CD1c-positive myeloid dendritic cell (primary cell): Measurements from ENCODE around the gene DHRS1.

Experiments
- DNase-seq: peaks from one replicate; pipeline ENCODE4 v3.0.0-alpha.2; 2016; ENCODE audit errors: extremely low spot score

The DHRS1 gene

DNA sequence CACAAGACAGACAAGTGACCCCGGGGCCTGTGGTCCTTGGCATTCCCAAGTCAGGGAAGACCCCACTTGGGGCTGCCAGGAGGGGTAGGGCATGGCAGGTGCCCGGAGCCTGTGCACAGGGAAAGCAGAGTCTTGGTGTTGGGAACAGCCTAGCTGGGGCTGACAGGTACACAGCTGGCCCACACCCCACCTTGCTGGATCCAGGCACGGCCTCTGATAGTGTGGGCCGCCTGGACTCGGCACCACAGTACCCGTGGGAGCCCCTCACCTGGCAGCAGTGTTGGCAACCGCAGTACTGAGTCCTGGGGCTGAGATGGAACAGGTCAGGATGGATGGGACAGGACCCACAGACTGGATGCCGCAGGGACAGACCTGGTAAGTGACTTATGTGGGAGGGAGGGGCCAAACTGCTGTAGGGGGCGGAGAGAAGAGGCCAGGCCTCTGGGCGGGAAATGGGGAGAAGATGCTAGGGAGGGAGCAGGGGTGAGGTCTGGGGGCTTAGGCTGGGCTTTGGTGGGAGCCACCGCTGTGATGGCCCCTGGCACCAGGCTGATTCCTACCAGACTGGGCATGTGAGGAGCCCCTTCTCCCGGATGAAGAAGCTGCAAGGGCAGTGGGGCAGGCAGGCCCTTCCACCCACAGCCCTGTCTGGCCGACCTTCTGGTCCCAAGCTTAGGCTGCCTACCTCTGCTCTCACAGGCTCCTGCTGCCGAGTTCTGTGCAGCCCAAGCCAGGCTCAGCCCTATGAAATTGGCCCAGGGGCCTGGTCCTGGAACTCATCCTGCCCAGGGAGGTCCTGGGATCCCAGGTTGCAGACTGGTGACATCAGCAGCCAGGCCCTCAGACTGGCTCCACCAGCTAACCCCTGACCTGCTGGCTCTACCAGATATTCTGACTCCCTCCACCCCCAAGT lies 36.5 kb downstream of the DHRS1 start, which contains the start of gene TGM1:
TGM1 (minus strand) TSS at position 357 of the 913 bp plus-strand sequence. CDS start 825 bp downstream, outside the sequence.
- no peak for DNase-seq

DNA sequence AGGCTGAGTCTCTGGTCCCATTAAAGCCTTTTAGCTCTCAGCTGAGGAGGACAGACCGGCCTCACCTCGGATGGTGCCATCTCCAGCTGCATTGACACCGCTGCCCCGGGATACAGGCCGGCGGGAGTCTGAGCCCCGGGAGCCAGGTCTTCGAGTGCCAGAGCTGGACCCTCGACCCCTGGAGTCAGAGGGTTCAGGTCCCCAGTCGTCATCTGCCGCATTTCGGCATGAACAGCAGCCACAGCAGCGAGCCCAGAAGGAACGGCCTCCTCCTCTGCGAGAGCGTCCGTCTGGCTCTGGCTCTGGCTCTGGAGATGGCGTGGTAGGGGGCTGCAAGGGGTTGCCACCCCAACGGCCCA lies 37.6 kb downstream of the DHRS1 start:
- DNase-seq: no peak

DNA sequence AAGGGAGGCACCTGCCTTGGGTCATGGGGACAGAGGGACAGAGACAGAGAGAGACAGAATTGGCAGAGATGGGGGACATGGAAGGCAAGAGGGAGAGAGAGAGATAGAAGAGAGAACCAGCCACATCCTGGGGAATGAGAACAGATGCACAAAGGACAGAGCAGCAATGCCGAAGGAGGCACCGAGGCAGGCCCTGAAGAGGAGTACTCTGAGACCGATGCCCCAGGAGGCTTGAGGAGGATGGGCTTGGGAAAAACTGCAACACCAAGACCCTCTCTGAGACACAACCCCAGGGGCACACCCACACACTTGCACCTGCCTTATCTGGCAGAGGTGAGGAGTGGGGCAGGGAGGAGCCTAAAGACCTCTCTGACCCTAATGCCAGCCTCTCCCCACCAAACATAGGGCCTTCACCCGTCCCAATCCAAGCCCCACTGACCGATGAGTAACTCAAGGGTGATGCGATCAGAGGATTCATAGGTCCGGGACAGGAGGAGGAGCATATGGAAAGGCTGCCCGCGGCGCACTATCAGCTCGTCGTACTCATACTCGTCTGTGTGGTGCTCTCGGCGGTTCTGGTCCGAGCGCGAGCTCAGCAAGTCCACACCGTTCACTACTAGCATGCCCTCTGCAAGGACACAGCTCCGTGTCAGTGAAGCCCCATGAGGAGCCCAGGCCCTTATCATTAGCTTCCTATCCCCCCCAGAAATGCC lies 38.2 kb downstream of the DHRS1 start:
- no peak for DNase-seq

DNA sequence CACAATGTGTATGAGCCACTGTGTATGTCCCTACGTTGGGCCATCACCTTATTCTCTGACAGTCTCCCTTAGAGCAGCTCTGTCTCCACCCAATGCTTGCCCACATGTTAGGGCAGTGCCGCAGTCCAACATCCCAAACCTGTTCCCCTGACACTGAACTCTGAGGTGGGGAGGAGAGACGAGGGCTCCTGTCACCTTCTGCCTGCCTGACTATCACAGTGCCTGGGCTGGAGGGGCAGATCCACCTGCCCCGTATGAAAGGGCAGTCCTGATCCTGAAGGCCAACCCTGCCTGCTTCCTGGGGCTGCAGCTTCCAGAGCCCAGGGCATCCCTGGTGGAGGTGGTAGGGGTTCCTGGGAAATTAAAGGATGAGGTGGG lies 38.8 kb downstream of the DHRS1 start:
- DNase-seq: no peak

DNA sequence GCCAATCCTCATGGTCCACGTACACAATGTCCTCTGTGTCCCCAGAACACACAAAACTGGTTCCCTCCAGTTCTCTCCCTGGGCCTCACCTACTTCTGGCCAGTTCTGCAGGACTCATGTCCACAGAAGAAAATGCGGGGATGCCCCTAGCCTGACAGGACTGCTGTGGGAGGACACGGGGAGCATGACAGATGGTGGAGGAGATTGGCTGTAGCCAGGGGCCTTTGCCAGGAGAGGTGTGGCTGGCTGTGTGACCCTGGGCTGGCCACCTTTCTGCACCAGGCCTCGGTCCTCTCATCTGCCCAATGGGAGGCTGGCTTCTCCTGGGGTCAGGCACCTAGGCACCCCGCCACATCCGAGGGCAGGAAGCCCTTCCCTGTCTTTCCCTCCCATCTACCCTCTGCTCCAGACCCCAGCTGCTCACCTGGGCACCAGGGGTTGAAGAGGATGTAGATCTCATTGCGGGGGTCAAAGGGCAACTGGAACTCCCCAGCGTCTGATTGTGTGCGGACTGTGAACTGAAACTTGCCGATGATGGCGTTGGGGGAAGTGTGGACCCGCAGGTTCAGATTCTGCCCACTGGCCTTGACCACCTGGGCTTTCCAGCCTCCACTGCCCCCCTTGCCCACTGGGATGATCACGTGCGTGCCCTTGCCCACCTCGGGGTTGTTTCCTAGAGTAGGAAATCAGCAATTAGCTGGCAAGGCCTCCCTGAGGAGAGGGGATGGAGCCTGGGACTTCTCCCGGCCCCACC lies 39.4 kb downstream of the DHRS1 start:
- no peak for DNase-seq

DNA sequence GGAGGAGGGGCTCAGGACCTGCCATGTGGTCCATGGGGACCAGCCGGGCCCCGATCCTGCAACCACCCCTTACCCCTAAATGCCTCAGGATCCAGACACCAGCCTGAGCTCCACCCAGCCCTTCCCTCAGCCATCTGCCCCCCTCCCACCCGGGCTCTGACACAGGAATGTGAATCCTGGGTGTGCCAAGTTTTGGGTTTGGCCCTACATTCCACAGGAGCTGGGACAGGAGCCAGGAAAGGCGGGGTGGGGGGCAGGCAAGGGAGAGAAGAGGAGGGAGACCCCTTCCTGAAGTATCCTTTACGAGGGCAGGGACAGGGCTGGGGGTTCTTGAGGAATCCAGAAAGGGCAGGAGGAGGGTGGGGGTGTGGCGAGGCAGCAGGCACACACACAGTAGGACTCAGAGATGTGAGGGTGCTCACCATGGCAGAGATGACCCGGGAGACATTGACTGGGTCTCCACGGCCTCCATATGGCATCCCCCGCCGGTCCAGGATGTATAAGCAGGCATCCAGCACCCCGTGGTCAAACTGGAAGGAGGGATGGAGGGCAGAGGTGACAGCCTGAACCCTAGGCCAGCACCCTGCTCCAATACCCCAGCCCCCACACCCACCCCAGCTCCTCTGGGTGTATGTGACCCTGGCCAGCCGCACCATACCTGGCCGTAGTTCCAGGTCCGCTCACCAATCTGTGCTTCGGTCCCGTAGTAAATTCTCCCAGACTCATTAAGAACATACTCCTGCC lies 40.1 kb downstream of the DHRS1 start:
- no peak for DNase-seq

DNA sequence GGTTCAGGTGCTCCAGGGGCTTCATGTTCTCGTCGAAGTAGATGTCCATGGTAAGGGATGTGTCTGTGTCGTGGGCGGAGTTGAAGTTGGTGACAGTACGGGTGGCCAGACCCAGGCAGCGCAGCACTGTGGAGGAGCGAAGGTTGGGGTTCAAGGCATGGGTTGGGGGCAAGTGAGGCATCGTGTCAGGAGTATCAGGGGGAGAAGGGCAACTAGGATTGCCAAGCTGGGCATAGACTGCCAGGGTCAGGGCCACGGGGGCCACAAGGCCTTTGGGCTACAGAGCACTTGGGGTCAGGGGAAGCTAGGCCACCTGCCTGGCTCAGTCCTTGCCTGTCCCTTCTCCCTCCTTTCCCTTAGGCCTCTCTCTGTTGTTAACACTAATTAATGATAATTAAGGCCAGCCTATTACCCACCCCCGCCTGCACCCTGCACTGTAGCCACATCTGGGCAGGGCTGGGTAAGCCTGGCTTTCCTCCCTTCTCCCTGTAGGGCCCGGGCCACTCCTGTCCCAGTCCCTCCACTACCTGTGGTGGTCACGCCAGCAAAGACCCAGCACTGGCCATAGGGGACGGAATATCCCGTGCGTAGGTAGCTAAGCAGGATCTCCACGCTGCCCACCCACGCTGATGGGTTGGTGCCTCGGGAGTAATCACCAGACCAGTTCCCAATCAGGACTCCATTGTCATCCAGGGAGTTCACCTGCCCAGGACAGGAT lies 40.9 kb downstream of the DHRS1 start:
- DNase-seq: no peak

DNA sequence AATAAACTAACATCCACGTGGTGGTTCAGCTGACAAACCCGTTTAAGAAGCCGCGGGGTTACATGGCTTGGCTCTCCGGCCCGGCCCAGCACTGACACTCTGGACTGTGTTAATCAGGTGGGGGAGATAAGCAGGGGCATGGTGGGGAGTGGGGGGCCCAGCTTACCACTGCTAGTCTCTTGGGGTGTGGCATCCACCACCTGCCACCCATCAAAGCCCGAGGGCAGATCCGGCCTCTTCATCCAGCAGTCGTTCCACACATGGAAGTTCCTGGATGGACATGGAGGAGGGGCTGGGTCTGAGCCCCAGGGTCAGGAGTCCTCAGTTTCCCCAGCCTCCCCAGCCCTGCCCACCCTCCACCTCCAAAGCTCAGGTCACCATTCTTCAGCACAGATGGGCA lies 41.5 kb downstream of the DHRS1 start:
- no peak for DNase-seq

DNA sequence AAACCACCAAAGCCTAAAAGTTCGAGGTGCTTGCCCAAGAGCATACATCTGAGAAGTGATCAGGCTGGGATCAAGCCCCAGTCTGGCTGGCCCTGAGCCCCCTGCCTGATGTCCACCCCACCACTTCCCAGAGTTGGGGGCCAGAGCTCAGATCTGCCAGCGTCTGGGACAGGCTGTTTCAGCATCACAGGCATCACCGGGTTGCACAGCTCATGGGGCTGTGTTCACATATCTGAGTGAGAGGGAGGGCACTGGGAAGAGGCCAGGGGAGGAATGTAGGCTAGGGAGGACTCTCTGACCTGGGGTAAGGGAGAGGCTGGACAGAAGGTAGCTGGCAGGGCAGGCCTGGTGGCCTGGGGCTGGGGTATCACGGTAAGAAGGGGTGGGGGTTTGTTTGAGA lies 42.6 kb downstream of the DHRS1 start:
- no peak for DNase-seq

DNA sequence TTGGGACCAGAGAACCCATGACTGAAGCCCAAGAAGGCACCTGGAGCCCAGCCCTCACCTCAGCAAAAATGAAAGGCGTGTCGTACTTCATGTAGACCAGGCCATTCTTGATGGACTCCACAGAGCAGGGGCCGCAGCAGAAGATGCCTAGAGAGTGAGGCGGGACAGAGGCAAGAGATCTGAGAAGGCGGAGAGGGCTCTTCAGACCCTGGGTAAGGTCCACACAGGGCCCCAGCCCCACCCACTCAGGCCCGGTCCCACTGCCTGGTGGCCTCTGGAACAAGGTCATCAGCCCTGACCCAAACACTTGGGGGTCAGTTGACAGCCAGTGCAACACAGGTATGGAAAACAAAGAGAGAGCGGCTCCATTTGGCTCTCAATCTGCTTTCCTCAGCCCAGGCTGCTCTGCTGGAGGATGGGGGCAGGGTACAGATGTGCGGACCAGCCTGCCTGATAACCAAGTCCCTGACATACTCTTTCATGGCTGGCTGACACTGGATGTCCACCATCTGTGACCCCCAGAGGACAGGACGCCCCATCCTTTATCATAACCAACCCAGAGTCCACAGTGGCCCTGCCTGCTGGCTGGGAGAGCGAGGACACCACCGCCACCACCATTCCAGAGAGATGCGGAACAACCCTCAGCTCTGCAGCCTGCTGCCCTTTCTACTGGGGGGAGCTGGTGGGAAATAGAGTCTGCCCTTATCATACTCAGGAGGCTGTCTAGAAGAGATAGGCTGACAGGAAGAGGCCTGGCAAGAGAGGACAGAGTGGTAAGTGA lies 43.5 kb downstream of the DHRS1 start:
- no peak for DNase-seq

DNA sequence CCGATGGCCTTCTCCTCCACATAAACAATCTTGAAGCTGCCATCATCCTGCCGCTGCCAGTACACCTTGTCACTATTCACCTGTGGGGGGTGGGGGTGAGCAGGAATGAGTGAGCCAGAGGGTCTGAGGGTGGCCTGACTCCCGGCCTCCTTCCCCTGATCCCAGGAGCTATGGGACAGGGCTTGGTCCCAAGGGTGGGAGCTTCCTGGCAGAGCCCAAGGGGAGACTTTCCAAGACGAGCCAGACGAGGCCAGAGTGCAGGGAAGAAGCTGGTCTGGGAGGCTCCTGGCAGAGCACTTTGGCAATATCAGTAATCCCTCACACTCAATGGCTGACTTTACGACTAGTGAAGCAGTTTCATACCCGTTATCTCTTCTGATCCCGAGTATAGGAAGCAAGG lies 44.1 kb downstream of the DHRS1 start:
- no peak for DNase-seq

DNA sequence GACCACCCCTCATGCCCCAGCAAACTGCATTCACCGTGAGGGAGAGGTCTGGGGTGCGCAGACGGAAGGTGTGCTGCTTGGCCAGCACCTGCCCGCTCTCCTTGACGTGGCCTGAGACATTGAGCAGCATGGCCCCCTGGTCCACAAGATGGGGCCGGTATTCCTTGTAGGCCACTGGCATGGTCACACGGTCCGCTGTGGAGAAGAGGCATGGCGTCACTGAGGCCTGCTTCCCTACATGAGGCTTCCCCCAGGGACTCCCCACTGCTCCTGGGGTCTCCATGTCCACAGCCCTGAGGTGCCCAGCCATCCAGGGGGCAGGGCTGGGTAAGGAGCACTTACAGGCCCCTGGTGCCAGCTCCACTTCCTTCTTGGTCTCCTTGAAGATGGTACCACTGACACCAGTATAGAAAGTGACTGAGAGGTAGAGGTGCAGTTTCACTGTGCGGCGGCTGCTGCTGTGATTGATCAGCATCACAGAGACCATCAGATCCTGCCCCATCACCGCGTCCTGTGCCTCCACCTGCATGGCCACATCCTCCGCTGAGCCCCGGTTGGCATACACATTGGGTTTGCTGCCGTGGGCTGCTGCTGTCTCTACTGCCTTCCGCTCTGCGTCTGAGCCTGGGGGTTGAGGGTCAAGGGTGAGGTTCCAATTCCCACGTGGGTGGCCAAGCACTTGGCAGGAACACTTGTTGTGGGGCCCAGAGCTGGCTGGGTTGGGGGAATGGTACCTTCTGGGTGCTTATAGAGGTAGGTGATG lies 44.8 kb downstream of the DHRS1 start:
- no peak for DNase-seq

DNA sequence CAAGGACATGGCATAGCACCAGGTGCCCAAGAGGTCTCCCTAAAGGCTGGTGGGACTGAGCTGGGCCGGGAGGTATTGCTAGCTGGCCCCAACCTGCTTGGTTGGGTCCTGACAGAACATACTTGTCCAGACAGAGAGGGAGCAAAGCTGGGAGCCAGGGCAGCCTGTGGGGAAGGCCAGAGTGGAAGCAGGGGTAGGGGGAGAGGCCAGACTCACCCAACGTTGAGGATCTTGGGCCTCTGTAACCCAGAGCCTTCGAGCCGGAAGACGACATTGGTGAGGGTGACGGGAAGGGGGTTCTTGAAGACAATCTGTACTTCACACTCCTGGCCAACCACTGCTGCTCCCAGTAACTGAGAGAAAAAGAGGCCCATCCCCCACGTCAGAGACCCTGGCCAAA lies 45.6 kb downstream of the DHRS1 start:
- no peak for DNase-seq

DNA sequence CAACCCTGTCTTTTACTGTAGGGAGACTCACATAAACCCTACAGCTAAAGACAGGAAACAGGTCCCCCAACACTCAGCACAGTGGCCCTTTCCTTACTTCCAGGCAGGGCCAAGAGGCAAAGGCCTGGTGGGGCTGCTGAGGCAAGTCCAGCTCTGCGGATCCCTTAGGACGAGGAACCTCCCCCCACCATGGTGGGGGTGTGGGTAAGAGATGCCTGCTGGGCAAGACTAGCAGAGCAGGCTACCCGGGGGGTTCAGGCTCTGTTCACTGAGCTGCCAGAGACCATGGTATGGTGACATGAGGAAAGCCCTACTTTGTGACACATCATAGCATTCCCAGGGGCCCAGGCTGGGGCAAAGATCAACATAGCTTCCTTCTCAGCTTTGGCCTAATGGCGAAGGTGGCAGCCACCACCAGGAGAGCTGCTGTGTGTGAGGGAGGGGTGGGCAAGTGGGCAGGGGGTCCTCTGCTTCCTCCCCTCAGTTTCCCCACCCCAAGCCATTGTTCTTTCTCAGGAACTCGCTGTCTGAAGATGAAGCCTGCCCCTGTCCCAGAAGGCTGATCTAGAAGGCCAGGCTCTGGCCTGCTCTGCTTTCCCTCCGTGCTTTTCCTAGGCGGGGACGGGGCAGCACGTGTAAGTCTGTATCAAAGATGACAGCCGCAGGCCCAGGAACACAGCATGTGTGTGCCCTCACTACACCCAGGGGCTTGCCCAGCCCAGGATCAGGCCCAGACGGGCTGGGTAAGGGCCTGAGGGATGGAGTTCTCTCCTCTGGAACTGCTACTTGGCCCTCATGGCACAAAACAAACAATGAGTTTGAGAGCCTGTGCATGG lies 47.1 kb downstream of the DHRS1 start:
- DNase-seq: no peak

DNA sequence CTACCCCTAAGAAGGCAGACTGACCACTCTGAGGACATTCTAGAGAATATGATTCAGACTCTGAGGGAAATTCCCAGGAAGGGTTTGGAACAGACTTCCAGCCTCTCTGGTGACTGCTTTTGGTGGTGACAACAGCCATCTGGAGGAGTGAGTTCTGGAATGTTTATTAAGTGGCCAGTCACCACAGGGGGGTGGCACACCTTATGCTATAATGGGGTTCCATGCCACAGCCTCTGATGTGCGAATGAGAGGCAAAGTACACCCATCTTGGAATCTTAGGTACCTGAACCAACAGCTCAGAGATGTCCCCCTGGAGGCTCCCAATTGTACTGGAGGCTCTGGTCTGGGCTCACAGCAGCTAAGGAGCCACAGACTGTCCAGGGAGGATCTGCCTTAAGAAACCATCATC lies 47.7 kb downstream of the DHRS1 start:
- no peak for DNase-seq

DNA sequence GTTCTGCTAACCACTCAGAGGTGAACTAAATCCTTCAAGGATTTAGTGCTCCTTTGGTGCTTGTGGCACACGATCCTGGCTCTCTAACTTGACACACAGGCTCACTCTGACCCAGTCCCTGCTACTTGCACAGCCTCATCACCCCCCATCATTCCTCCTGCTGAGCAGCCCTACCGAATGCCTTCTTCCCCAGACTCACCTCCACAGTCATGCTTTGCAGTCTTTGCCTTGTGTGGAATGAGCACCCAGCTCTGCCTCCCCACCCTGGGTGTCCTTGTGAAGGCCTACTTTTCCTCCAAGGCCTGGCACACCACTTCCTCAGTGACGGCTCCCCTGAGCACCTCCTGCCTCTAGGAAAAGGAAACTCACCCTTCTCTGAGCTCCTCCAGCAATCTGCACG lies 49.2 kb downstream of the DHRS1 start:
- DNase-seq: no peak

DNA sequence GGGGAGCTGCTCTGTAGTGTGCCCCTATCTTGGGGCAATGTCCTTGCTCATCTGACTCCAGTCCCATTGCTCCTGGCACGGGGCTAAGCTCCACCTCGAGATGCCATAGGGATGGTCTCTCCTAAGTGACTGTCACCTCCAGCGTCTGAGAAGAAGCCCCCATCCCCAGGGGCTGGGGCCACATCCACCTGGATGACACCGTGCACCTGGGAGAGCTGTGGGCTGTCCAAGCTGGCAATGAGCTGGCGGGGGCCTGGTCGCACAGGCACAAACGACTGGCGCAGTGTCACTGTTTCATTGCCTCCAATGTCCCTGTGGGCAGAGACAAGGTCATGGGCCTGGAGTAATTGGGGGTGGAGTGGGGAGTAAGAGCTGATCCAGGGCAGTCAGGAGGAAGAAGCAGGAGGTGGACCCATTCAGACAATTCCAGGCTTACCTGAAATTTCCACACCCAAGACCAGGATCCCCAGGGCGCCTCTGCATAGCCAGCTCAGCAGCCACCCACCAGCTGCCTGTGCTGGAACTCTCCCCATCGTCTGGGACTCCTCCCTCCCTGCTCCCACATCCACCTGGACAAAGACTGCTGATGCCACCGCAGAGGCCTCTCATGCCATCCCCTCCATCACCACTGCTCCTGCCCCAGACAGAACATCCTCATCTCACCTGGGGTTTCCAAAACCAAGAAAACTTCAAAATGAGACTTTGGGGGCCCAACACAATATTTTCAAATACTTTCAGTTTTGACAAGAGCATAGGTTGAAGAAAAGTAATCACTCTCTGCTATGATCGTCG lies 50.2 kb downstream of the DHRS1 start:
- no peak for DNase-seq

DNA sequence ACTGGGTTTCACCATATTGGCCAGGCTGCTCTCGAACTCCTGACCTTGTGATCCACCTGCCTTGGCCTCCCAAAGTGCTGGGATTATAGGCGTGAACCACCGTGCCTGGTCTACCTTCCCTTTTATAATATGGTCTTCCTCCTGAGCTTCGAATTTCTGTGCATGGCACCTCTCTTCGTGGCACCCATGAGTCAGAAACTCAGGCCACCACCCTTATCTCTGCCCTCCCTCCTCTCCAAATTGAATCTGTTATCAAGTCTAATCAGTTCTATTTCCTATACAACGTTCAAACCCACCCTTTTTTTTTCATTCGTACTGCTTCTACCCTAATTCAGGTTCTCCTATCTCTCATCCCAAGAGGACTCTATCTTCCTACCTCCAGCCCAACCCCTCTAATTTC lies 52.2 kb downstream of the DHRS1 start:
- no peak for DNase-seq
